SK-N-MC (cell line): ENCODE measurements around the gene PLP2.

Experiments
- DNase-seq: peaks from one replicate; pipeline ENCODE4 v3.0.0-alpha.2; 2011; ENCODE audit warnings: low read depth, low spot score
- H3K27ac ChIP-seq: fragments of 200-600 bp; sonication (generic); 2 replicates; pipeline ENCODE4 v1.5.1; 2016; ENCODE audit warnings: mixed run types
- H3K36me3 ChIP-seq: fragments of 200-600 bp; sonication (generic); 2 replicates; pipeline ENCODE4 v1.6.1; 2017; ENCODE audit warnings: antibody characterized with exemption, low read length, mixed read lengths; ENCODE audit not compliant: insufficient read depth
- H3K4me3 ChIP-seq: fragments of 200-600 bp; sonication (generic); 2 replicates; pipeline ENCODE4 v1.5.1; 2016
- H3K9ac ChIP-seq: fragments of 200-600 bp; sonication (generic); 2 replicates; pipeline ENCODE4 v1.8.0; 2017; ENCODE audit warnings: mixed run types, mixed read lengths; ENCODE audit not compliant: insufficient read length
- H3K9me3 ChIP-seq: fragments of 200-600 bp; sonication (generic); 2 replicates; pipeline ENCODE4 v1.6.1; 2017; ENCODE audit warnings: low read depth, mild to moderate bottlenecking, antibody characterized with exemption, low read length, moderate library complexity, mixed read lengths
- EZH2 ChIP-seq: fragments of 200-600 bp; sonication (generic); IDR thresholded peaks from one replicate; pipeline ENCODE4 v1.6.1; 2017; ENCODE audit warnings: antibody characterized with exemption
- FOXP2 ChIP-seq: optimal IDR thresholded peaks from 2 replicates; pipeline ENCODE3; 2011; ENCODE audit warnings: mild to moderate bottlenecking, moderate library complexity; ENCODE audit not compliant: insufficient read depth; ENCODE audit errors: extremely low read length, control extremely low read depth
- POLR2AphosphoS5 ChIP-seq: IDR thresholded peaks from 2 replicates; pipeline ENCODE4 v1.6.1; 2012; ENCODE audit warnings: mild to moderate bottlenecking, low read depth, low read length, borderline replicate concordance

PLP2 gene

DNA sequence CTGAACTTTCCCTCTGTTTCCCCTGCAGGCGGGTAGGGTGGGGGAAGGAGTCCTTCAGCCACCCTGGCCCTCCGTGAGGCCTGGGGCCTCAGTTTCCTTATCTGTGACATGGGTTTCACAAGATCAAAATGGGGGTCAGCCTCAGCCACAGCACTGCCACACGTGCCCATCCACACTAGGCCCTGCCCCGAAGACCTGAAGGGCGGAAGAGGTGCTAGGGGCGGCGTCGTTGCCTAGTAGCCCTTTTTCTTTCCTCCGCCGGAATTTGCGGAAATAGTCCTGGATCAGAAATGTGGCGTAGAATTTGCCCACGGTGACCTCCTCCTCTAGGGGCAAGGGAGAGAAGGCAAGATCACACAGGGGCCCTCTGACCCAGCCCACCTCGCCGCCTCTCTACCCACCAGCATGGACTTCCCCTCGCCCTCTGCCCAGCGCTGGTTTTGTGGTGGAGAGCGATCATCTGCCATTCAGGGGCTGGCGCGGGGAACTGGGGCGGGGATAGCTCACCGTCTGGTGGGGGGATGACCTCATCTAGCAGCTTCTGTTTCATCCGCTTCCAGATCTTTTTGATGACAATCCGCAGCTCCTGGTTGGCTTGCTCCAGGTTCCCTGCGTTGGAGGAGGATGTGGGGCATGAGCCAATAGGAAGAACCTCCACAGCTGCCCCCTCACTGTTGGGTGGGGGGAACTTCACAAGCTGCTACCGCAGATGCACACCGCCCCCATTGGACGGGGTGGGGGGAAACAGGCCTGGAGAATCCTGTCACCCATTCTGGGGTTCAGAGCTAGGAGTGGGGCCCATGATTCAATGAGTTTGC is 37.9 kb downstream of the PLP2 start:
- no peak for DNase-seq
- H3K9me3 ChIP-seq = no peaks in the 10 kb centered on the region
- no peak overlapping the region for H3K4me3 ChIP-seq
- no peaks in the 10 kb centered on the region for H3K36me3 ChIP-seq
- TF ChIP-seq POLR2AphosphoS5 = no peak
- H3K27ac ChIP-seq = no peak overlapping the region
- H3K9ac ChIP-seq = no peak overlapping the region

DNA sequence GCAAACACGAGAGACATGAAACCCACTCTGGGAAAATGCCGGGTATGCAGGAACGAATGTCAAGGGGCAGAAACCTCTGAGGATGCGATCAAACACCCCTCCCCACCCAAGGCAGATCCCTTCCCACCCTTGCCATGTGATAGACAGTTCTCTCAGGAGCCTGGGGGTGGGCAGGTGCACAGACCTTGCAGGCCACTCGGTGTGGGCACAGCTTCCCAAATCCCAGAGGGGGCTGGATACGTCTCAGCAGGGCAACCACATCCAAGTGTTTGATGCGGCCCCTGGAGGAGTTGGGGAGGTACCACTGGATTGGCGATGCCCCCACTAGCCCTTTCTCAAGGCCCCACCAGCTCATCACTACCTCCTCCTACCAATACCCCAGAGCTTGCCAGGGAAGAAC is 38.7 kb downstream of the PLP2 start:
- no peaks in the 10 kb centered on the region for H3K36me3 ChIP-seq
- no peaks in the 10 kb centered on the region for H3K9me3 ChIP-seq
- TF ChIP-seq EZH2 = no peak
- no peak for TF ChIP-seq POLR2AphosphoS5
- TF ChIP-seq FOXP2 = no peak
- no peak overlapping the region for H3K4me3 ChIP-seq
- H3K9ac ChIP-seq = no peak overlapping the region
- H3K27ac ChIP-seq = no peak overlapping the region
- DNase-seq = no peak

DNA sequence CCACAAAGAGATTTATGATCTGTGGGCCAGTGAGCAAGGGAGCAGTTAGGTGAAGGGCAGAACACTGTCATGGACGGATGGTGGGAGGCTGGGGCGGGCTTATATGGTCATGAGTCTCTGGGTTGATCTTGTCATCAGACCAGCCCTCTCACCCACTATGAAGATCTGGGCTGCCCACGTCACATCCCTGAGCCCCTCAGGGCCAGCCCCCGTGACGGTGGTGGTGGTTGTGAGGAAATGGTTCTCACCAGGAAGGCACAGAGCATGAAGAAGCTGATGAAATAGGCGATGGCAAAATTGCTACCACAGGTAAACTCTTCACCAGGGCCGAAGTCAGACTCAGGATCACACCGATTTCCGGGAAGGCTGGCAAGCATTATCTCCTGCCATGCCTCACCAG is 39.4 kb downstream of the PLP2 start:
- TF ChIP-seq EZH2 (no peak), POLR2AphosphoS5 (no peak), FOXP2 (no peak)
- H3K27ac ChIP-seq = no peak overlapping the region
- no peak overlapping the region for H3K9ac ChIP-seq
- H3K36me3 ChIP-seq = no peaks in the 10 kb centered on the region
- no peak overlapping the region for H3K4me3 ChIP-seq
- H3K9me3 ChIP-seq = no peaks in the 10 kb centered on the region
- DNase-seq = no peak

DNA sequence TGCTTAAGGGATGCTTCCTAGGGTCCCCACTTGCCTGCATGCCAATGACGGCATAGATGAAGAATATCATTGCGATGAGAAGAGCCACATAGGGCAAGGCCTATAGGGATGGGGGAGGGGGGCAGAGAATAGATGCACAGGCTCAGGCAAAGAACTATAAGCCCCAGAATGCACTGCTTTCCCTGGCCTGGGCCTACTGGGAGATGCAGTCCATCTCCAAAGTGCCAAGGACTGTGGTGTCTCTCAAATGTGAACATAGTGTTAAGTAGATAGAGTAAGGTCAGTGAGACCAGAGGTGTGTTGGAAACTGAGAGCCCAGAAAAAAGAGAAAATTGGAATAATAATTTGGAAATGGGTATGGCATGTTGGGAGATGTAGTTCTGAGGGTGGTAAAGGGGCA is 40.5 kb downstream of the PLP2 start:
- TF ChIP-seq FOXP2 (no peak), POLR2AphosphoS5 (no peak), EZH2 (no peak)
- H3K27ac ChIP-seq = no peak overlapping the region
- no peaks in the 10 kb centered on the region for H3K36me3 ChIP-seq
- DNase-seq = no peak
- no peak overlapping the region for H3K9ac ChIP-seq
- H3K9me3 ChIP-seq = no peaks in the 10 kb centered on the region
- H3K4me3 ChIP-seq = no peak overlapping the region

DNA sequence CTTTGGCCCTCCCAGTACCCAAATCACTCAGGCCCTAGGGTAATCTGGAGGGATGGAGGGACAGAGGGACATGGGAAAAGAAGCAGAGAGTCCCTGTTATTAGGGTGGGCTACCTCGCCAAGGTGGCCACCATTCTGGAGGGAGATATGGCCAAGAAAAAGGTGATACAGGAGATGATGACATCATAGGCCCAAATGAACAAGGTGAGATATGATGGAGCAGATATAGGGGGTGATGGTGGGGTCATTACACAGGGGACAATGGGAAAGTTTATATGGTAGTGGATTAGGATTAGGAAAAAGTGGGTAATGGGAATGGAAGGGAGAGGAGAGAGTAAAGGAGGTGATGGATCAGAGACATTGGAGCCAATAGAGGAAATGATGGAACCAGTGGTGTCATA is 41.2 kb downstream of the PLP2 start:
- TF ChIP-seq EZH2 (no peak), POLR2AphosphoS5 (no peak), FOXP2 (no peak)
- no peak overlapping the region for H3K4me3 ChIP-seq
- no peak overlapping the region for H3K9ac ChIP-seq
- H3K9me3 ChIP-seq = no peaks in the 10 kb centered on the region
- H3K27ac ChIP-seq = no peak overlapping the region
- no peak for DNase-seq
- no peaks in the 10 kb centered on the region for H3K36me3 ChIP-seq

DNA sequence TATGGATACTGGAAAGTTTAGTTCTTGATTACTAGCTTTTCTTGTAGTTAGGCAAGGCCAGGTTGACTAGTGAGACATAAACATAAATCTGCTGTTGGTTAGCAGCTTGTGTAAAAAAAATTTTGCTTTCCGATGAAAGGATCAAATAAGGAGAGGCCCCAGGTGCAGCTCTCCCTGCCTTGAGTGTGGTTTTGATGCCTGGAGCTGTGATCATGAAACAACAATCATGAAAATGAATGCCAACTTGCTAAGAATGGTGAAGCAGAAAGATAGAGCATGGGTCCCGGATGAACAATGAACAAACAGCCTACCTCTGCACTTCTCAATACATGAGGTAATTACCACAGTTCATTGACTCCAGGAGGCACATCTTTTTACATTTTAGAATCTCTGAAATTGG is 42.7 kb downstream of the PLP2 start:
- H3K9me3 ChIP-seq = no peaks in the 10 kb centered on the region
- H3K36me3 ChIP-seq = no peaks in the 10 kb centered on the region
- DNase-seq = no peak
- H3K27ac ChIP-seq = no peak overlapping the region
- no peak overlapping the region for H3K9ac ChIP-seq
- TF ChIP-seq POLR2AphosphoS5 (no peak), FOXP2 (no peak), EZH2 (no peak)
- H3K4me3 ChIP-seq = no peak overlapping the region

DNA sequence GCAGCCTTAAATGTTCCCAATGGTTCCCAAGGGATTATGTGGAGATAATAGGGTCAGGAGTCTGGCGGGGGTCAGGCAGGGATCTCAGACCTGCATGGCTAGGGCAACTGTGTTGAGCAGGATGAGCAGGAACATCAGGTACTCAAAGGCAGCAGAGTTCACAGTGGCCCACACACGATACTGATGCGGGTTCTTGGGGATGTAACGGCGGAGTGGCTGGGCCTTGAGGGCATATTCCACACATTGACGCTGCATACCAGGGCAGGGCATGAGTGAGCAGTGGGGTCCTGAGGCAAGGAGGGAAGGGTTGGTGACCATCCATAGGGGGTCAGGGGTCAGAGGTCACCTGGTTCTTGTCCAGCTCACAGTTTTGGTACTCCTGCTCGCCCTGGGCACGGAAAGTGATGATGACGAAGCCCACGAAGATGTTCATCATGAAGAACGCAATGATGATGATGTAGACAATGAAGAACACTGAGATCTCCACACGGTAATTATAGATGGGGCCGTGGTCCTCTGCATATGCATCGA is 43.4 kb downstream of the PLP2 start:
- H3K27ac ChIP-seq = no peak overlapping the region

DNA sequence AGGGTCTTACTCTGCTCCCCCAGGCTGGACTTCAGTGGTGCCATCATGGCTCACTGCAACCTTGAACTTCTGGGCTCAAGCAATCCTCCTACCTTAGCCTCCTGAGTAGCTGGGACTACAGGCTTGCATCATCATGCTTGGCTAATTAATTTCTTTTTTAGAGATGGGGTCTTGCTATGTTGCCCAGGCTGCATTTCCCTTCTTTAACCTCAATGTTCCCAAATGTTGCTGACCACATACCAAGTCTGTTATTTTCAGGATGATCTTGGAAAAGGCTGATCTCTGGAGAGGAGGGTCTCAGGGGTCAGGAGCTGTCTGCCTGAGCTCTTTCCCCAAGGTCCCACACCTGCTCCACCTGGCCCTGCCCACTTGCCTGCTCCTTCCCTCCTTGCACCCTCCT is 48.4 kb downstream of the PLP2 start:
- Histone ChIP-seq H3K4me3 (no peak overlapping the region), H3K27ac (no peak overlapping the region), H3K36me3 (no peaks in the 10 kb centered on the region), H3K9ac (no peak overlapping the region), H3K9me3 (no peaks in the 10 kb centered on the region)
- no peak for DNase-seq
- TF ChIP-seq FOXP2 (no peak), POLR2AphosphoS5 (no peak), EZH2 (no peak)

More for the DNA sequence above, 43.4 kb downstream of the PLP2 start:
- no peaks in the 10 kb centered on the region for H3K9me3 ChIP-seq
- no peaks in the 10 kb centered on the region for H3K36me3 ChIP-seq
- H3K9ac ChIP-seq = no peak overlapping the region
- TF ChIP-seq FOXP2 (no peak), EZH2 (no peak), POLR2AphosphoS5 (no peak)
- no peak for DNase-seq
- H3K4me3 ChIP-seq = no peak overlapping the region

DNA sequence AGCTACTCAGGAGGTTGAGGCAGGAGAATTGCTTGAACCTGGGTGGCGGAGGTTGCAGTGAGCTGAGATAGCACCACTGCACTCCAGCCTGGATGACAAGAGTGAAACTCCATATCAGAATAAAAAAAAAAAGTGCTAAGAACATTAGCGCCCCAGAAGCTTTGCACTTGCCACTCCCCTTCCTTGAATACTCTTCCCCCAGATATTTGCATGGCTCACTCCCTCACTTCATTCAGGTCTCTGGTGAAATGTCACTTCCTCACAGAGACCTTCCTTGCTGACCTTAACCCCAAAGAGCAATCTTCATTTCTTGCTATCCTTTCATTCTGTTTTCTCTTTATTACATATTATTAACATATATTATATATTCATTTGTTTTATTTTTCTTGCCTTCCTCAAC is 50.2 kb downstream of the PLP2 start:
- no peaks in the 10 kb centered on the region for H3K9me3 ChIP-seq
- TF ChIP-seq POLR2AphosphoS5 (no peak), FOXP2 (no peak), EZH2 (no peak)
- H3K4me3 ChIP-seq = no peak overlapping the region
- DNase-seq = no peak
- H3K9ac ChIP-seq = no peak overlapping the region
- H3K27ac ChIP-seq = no peak overlapping the region
- no peaks in the 10 kb centered on the region for H3K36me3 ChIP-seq
